Cardiac septum (tissue), 1 donor: ENCODE results near the gene TTC23. TPM values are rescaled to one million over a fixed set of nuclear protein-coding genes. Genes with fewer than 3 reads are reported as not detected.
A peak's percentile ranks its signal among the peaks of the same experiment; 100 is the strongest.
"Not testable (repeated sequence)": the region's sequence is repeated elsewhere in the genome, so short reads cannot be mapped to it uniquely, and the experiment has no call there.

Experiments
- DNase-seq: peaks from one replicate; pipeline ENCODE4 v3.0.0-alpha.2; 2020; ENCODE audit warnings: low spot score
- intact Hi-C: fragments of 100-400 bp; cut with DNase I; formaldehyde crosslinking; loops from one replicate; pipeline ENCODE4 v1.14.0; 2022
- total RNA-seq: library from RNA; stranded (reverse); fragmentation: NEBNext Ultra II Directional; extraction: Animal tissue kit (Norgen Biotek cat#: 25700); gene quantifications from one replicate; pipeline ENCODE4 v1.2.1, GENCODE V29; 2021
- donor health status: DM: no; HTN: no; CAD: no.

Gene TTC23
- total RNA-seq, 1 donor from 2014 or later = 13.5 TPM

DNA sequence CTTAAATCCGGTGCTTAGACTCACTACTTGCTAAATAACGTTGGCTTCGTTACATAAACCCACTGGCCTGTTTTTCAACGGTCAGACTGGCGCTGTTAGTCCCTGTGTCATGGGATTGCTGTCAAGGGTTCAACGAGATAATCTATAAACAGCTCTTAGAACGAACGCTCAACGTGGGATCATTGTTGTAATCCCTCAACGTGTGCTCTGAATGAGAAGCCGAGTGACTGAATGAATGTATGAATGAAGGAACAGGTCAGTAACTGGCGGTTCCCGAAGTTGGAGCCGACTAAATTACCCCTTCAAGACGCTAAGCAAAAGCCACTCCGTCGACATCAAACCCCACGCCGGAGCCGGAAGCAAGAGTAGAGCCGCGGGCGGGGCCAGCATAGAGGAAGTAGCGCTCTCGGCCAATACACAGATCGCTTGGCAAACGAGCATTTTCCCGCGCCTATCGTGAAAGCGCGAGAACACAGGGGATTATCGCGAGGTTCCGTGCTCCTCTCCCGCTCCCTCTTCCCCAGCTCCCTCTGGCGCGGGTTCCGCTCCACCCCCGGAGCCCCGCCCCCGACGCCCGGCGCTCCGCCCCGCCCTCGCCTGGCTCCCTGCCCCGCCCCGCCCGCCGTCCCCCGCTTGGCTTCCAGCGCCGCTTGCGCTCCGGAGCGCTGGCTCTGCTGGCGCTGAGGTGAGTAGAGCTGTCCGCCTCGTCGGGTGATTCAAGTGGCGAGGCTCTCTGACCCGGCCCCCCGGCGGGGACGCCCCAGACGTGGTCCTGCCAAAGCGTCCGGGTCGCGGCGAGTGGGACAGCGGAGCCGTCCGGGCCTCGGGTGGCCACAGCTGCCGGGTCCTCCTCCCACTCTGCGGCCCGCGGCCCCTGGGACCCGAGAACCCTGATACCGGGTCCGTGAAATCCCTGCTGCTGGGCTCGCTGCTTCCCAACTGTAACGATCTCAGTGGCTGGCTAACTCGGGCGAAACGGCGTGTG lies 1.8 kb upstream of the TTC23 start, which contains the start of gene LRRC28:
Gene LRRC28 (plus strand): TSS at position 625 of the 985 bp plus-strand sequence. CDS start 4,477 bp downstream, outside the sequence.
- peak; percentile 99 for DNase-seq
- intact Hi-C loops = no loop called here

DNA sequence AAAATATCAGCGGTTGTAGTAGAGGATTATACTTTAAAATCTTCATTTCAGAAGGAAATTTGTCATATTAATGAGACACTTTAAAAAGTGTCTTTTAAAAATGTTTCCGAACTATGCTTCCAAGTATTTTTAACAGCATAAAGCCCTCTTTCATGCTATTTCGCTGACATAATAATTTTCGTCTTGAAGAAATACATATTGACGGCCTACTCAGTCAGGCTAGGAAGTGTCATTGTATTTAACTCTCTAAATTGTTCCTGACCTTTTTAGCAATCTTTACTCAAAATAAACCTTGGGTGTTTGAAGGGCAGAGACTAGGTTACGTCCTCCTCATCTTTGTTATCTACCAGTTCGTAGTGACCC lies 1.1 kb upstream of the TTC23 start:
- no peak for DNase-seq
- intact Hi-C loops = no loop called here

DNA sequence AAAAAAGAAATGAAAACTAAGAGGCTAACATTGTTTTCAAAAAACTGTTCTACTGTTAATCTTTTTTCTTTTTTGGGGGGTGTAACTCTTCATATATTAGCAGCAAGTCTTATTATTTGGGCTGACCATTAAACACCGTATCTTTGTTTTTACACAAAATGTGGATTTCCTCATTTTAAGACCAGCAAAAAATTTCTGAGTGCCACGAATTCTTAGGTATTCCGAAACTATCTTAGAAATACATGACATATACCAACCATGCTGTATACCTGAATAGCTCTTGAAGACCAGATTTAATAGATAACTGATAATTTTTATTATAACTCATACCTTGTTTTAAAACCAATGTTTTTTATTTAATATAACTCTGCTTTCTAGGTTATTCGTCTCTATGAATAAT lies 620 bp upstream of the TTC23 start:
- DNase-seq = no peak
- intact Hi-C loops = no loop called here

DNA sequence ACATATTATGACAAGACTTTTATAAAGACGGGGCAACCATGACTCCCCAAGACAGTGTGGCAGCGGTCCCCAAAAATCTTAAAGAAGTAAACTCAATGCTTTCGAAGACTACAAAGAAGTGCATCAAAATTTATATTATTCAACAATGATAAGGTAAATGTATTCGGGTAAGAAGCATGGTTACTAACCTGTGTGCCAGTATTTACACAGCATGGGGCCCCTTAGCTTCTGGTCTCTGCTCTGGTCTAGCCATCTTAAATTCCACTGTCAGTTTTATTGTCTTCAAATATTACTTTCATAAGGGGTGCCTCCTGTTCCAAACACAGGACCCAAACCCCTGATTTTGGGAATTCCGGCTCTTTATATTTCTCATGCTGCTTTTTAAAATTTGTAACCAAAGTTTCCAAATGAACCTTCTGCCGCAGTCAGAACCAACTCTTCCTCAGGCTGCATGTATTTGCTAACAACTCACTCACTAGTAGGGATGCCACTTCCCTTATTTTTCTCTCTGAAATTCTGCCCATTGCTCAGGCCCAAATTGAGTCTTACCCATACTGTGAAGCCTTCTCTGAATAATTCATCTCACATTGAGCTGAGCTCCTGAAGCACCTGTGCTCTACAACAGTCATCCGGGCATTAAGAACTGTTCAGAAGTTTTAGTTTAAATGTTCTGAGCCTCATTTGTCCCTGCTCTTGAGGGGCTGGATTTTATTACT lies 1.2 kb downstream of the TTC23 start:
- intact Hi-C loops = no loop called here
- no peak for DNase-seq

DNA sequence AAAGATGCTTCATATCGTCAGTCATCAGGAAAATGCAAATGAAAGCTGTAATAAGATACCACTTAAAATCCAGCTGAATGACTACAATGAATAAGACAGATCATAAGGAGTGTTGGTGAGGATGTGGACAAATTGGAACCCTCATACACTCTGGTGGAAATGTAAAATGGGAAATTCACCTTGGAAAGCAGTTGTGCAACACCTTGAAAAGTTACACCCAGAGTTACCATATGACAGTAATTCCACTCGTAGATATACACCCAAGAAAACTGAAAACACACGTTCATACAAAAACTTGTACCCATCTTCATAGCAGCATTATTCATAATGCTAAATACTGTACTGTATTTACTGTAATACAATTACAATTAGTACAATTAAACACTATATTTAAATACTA lies 2.3 kb downstream of the TTC23 start:
- no peak for DNase-seq
- intact Hi-C loops = no loop called here

DNA sequence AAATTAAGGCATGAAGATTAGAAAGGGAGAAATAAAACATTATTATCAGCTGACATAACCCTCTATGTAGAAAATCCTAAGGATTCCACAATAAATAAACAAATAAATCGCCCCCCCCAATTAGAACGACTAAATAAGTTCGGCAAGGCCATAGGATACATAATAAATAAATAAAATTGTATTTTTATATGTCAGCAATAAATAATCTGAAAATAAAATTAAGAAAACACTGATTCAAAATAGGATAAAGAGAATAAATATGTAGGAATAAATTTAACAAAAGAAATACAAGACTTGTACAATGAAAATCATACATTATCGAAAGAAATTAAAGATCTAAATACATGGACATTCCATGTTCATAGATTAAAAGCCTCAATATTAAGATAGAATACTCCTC lies 5.1 kb downstream of the TTC23 start:
- intact Hi-C loops = no loop called here

DNA sequence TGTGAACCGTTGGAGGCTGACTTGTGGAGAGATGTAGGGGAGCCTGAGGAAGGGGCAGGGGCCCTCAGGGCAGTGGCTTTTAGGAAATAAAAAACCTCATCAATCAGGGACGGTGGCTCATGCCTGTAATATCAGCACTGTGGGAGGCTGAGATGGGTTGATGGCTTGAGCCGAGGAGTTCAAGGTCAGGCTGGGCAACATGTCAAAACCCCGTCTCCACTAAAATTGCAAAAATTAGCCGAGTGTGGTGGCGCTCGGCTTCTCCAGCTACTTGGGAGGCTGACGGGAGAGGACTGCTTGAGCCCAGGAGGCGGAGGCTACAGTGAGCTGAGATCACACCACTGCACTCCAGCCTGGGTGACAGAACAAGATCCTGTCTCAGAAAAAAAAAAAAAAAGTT lies 7.6 kb downstream of the TTC23 start:
- intact Hi-C loops = no loop called here
- no peak for DNase-seq

More for the DNA sequence above, 5.1 kb downstream of the TTC23 start:
- no peak for DNase-seq

DNA sequence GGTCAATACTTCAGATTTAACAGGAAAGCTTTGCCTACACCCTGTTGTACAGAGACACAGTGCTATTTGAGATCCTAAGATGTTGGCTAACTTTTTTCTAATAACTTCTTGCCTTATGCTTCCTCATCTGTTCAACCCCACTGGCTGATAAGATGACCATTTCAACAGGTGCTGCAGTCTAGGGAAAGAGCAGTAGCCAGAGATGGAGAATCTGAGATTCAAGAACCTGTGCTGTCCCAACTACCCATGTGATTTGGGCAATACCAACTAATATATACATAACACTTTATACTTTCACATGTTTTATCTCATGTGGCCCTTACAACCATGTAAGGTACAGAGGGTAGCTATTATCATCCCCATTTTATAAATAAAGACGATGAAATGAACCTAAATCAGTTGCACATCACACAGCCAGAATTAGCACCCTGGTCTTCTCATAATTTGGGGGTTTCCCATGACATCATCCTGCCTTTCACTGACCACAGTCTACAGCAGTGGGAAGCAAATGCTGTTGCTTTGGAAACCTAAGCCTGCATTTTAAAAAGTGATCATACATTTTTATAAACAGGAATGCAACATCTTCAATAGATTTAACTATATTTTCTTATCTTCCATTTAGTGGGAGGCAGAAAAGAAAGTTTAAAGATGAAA lies 9.7 kb downstream of the TTC23 start:
- intact Hi-C loops = no loop called here
- DNase-seq = no peak

DNA sequence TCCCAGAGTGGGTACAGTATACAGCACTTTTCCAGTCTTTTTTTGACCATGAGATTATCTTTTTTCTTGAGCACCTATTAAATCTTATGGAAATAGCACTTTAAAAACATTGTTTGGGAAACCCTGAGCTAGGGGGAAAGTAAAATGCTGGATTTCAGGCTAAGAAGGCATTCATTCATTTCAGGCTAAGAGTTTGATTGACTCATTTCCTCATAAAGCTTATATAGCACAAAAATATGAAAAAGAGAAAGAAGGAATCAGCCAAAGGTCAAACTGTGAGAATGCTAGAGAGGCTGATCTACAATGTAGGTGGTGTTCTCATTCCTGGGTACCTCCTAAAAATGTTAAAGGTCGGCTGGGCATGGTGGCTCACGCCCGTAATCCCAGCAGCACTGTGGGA lies 10.5 kb downstream of the TTC23 start:
- intact Hi-C loops = no loop called here

DNA sequence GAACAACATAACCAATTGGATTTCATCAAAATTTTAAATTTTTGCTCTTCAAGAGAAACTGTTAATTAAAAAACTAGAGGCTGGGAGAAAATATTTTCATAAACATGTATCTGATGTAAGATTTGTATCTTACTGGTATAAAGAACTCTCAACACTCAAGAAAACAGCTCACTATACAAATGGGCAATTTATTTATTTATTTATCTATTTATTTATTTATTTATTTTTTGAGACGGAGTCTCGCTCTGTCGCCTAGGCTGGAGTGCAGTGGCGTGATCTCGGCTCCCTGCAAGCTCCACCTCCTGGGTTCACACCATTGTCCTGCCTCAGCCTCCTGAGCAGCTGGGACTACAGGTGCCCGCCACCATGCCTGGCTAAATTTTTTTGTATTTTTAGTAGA lies 15.2 kb downstream of the TTC23 start:
- intact Hi-C loops, DNase-seq: not testable (repeated sequence)

More for the DNA sequence above, 10.5 kb downstream of the TTC23 start:
- DNase-seq = no peak

DNA sequence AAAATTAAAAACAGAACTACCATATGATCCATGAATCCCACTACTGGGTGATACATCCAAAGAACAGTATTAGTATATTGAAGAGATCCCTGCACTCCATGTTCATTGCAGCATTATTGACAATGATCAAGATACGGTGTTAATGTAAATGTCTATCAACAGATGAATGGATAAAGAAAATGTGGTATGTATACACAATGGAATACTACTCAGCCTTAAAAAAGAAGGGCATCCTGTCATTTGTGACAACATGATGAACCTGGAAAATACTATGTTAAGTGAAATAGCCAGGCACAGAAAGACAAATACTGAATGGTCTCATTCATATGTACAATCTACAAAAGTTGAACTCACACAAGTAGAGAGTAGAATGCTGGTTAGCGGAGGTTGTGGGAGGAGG lies 16.6 kb downstream of the TTC23 start:
- DNase-seq = no peak
- intact Hi-C loops = no loop called here

DNA sequence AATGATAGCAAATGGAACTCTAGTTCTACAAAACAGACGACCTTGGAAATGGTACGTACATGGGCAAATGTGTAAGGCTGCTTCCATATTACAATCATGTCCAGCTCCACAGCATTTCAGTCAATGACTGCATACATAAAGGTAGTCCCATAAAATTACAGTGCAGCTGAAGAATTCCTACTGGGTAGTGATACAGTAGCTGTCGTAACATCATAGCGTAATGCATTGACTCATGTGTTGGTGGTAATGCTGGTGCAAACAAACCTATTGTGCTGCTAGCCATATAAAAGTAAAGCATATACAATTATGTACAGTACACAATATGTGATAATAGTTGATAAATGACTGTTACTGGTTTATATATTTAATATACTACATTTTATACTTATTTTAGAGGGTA lies 18.5 kb downstream of the TTC23 start:
- intact Hi-C loops = no loop called here
- no peak for DNase-seq

DNA sequence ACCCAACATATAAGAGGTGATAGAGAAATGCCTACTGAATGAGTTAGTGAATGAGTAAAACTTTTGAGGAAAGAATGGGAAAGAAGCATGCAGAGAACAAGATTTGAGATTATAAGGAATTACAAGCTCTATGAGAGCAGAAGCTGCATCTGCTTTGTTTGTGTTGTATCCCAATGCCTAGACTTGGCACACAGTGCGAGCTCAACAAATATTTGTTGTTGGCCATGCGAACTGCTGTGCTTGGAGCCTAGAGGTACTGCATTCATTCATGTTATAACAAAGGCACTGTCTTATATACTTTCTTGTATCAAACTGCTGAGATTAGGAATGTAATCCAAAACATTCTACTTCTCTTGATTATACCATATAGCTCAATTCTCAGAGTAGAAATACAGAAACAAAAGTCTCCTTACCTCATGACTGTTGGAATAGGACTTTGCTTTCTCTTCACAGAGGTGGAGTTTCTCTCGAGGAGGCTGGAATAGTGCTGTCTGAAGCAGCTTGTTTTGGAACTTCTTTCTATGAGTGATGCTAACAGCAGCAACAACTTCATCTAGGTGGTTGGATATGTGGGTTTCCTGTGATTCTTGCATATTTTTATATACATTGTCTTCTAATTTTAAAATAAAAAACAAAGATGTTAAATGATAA lies 21.1 kb downstream of the TTC23 start:
- no peak for DNase-seq
- intact Hi-C loops = no loop called here

DNA sequence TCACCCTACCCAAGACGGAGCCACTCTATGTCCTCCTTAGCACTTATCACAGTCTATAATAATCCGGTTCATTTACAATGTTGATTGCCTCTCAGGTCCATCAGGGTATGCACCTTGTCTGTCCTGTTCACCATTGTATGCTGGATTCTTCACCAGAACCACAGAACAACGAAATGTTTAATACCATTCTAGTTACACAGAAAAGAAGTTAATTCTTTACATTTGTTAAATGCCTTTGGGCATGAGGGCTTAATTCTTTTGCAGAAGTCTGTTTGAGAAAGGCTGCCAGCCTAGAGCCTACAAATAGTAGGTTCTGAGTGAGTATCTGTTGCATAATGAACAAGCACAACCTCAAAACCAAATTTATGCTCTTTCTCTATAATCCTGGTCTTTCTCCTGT lies 22.6 kb downstream of the TTC23 start:
- no peak for DNase-seq
- intact Hi-C loops = no loop called here

DNA sequence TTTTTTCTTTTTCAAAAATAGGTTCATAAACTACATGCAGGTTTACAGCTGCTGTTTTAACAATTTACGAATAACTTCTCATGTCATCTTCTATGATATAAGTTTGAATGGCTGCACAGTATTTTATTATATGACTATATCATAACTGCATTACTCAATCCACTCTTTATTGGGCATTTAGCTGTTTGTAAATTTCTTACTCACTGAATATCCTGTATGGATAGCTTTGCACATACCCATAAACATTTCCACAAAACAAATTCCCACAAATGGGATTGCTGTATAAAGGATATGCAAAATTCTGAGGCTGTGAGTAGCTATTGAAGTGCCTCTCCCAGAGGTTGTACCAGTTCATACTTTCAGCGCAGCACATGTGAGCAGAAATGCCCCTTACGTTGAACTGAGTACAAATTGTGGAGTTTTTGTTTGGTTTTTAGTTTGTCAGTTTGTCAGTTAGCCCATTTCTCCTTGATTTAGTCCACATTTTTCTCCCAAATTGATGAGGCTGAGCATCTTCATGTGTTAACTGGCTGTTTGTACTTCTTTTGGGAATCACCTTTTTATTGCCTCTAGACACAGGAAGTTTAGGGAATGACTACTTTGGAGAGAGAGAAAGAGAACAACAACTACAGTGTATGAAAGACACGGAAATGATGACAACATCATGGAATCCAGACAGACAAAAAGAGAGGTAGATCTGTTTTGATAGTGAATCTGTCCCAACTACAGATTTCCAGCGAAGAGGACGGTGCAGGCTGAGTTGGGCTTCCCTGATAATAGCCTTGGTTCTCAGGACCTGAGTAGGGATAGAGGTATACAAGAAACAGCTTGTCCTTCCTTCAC lies 24.8 kb downstream of the TTC23 start:
- DNase-seq = no peak
- intact Hi-C loops = no loop called here

DNA sequence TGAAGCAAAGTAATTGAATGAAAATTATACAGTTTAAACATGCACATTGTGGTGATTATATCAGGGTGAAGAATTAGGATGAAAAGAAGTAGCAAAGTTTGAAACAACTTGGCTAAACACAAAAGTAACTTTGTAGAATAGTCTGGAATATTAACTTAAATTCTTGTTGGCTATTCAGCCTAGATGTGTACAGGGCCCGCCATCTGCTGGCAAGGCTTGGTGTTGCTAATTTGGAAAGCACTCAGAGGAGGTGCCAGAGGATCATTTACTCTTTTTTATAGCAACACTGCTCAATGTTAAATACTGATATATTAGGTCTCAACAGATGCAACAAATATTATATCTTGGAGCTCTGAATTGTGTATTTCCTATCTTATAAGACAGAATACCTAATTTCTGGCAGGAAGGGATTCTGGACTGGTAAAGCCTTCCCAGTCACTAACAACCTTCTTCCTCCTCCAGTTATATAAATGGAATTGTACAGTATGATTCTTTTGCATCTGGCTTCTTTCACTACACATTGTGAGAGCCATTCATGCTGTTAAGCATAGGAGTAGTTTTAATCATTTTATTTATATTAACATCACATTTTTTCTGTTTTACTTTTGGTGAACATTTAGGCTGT lies 36.1 kb downstream of the TTC23 start:
- intact Hi-C loops = loop anchor here (2.0 to 5.0 kb wide), 2 partner anchors 42 to 771 kb away; no protein-coding TSS in a partner anchor
- DNase-seq = peak; percentile 90

DNA sequence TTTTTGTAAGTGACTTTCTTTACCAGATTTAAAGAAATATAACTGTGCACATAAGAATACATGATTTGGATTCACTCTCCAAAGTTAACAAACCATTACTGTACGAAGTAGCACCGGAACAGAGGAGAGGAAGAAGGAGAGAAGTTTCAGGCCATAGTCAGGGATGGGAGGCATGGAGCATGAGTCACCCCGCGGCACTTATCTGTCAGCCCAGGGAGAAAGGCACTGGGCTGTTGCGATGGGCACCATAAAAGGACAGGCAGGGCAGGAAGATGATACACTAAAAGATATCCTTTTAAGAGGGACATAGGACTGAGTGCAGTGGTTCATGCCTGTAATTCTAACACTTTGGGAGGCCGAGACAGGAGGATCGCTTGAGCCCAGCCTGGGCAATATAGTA lies 37.0 kb downstream of the TTC23 start:
- intact Hi-C loops = loop anchor here (1.0 to 5.0 kb wide), 3 partner anchors 42 to 770 kb away; no protein-coding TSS in a partner anchor
- DNase-seq = no peak

DNA sequence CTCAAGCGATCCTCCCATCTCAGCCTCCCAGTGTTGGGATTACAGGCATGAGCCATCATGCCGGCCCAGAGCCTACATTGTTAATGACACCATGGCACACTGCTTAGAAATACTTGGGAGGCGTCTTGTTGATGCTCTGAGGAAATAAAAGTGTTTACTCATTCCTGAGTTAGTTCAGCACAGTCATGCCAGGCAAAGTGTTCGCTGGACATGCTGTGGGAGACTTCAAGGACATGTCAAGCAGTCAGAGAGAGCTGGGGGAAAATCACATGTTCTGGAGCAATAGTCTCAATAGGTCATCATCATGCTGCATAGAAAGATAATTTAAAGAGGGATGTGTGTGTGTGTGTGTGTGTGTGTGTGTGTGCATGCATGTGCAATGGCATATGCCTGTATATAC lies 37.5 kb downstream of the TTC23 start:
- DNase-seq = no peak
- intact Hi-C loops = loop anchor here (1.0 to 5.0 kb wide), 3 partner anchors 41 to 770 kb away; no protein-coding TSS in a partner anchor
